Endothelial cell of umbilical vein (primary cell): ENCODE measurements around the gene NAP1L4. TPM values are rescaled to one million over a fixed set of nuclear protein-coding genes. Genes with fewer than 3 reads are reported as not detected.

Source experiments
- BruUV-seq: library from RNA; stranded (reverse); fragments of 400-500 nt; replicated peaks from 2 replicates; lab custom pipeline; 2021; lab: Mats Ljungman, UMichigan
- CTCF ChIA-PET: fragments of 300-600, 350-600 bp; sonication (Branson Sonifier 250); formaldehyde crosslinking; loops from one replicate; lab custom pipeline; 2021; ENCODE audit warnings: antibody characterized with exemption, inconsistent platforms; lab: Charles Lee
- POLR2A ChIA-PET: fragments of 300-600, 350-600 bp; sonication (Branson Sonifier 250); formaldehyde crosslinking; loops from one replicate; lab custom pipeline; 2021; ENCODE audit warnings: antibody characterized with exemption, inconsistent platforms; lab: Charles Lee
- DNase-seq: peaks from one replicate; pipeline ENCODE4 v3.0.0-alpha.2; 2011; ENCODE audit warnings: low read depth, low spot score
- FAIRE-seq: peaks from 2 replicates; lab custom pipeline; 2011; peaks lifted over from hg19 to GRCh38; lab: Jason Lieb, UNC
- H2AFZ ChIP-seq: 2 replicates; pipeline ENCODE4 v1.6.0; 2012; ENCODE audit warnings: low read depth, low read length, control low read depth, inconsistent platforms
- H3K27ac ChIP-seq: 2 replicates; pipeline ENCODE4 v1.5.1; 2011; ENCODE audit warnings: low read depth, mild to moderate bottlenecking, control low read depth, low read length, moderate library complexity; ENCODE audit not compliant: insufficient read depth
- H3K27me3 ChIP-seq, 2 experiments: 2 replicates each; pipeline versions ENCODE4 v1.6.0 to v1.6.1; 2011; ENCODE audit warnings: low read length in 2 of 2, mixed read lengths in 1 of 2; ENCODE audit not compliant: control insufficient read depth in 2 of 2, insufficient read depth in 2 of 2
- H3K36me3 ChIP-seq, 2 experiments: 2 replicates in 1 of 2; 3 replicates in 1 of 2; pipeline ENCODE4 v1.5.1; 2011; ENCODE audit warnings: low read length in 2 of 2, mild to moderate bottlenecking in 1 of 2, moderate library complexity in 1 of 2; ENCODE audit not compliant: control insufficient read depth in 2 of 2, insufficient read depth in 2 of 2; ENCODE audit errors: extremely low read depth in 1 of 2
- H3K4me1 ChIP-seq: 3 replicates; pipeline ENCODE4 v1.5.1; 2011; ENCODE audit warnings: mild to moderate bottlenecking, low read length; ENCODE audit not compliant: control insufficient read depth, insufficient read depth; ENCODE audit errors: extremely low read depth
- H3K4me2 ChIP-seq: 2 replicates; pipeline ENCODE4 v1.6.1; 2011; ENCODE audit warnings: low read length, control low read depth, mixed read lengths; ENCODE audit not compliant: insufficient read depth
- H3K4me3 ChIP-seq, 3 experiments: fragments of 200-600 bp in 1 of 3; sonication (generic), shearing (Covaris generic) in 1 of 3; replicated peaks in 1 of 3; 2 replicates each; pipeline ENCODE4 v1.5.1; 2011 to 2016; ENCODE audit warnings: control low read depth in 3 of 3, low read length in 3 of 3, mild to moderate bottlenecking in 2 of 3, inconsistent platforms in 1 of 3, low read depth in 1 of 3, moderate library complexity in 1 of 3; ENCODE audit not compliant: insufficient read depth in 1 of 3
- H3K79me2 ChIP-seq: 2 replicates; pipeline ENCODE4 v1.6.0; 2012; ENCODE audit warnings: low read length, inconsistent platforms; ENCODE audit not compliant: control insufficient read depth, insufficient read depth
- H3K9ac ChIP-seq: replicated peaks from 2 replicates; pipeline ENCODE3; 2011; ENCODE audit warnings: low read length, control low read depth; ENCODE audit not compliant: insufficient read depth; ENCODE audit errors: extremely low read depth
- H3K9me1 ChIP-seq: replicated peaks from 3 replicates; pipeline ENCODE4 v1.6.0; 2011; ENCODE audit warnings: mild to moderate bottlenecking, low read length; ENCODE audit not compliant: control insufficient read depth, insufficient read depth; ENCODE audit errors: extremely low read depth
- H3K9me3 ChIP-seq: replicated peaks from 2 replicates; pipeline ENCODE4 v1.5.1; 2012; ENCODE audit warnings: low read length, inconsistent platforms; ENCODE audit not compliant: control insufficient read depth, insufficient read depth
- H4K20me1 ChIP-seq: replicated peaks from 2 replicates; pipeline ENCODE3; 2011; ENCODE audit warnings: mild to moderate bottlenecking, low read length; ENCODE audit not compliant: control insufficient read depth, insufficient read depth; ENCODE audit errors: extremely low read depth
- CTCF ChIP-seq, 2 donors: IDR thresholded peaks; 1 replicate in 1 of 2; 2 replicates in 1 of 2; pipeline ENCODE4 v1.5.1; 2011; ENCODE audit warnings: low read length in 2 of 2, mild to moderate bottlenecking in 2 of 2, moderate library complexity in 2 of 2, control low read depth in 1 of 2, inconsistent platforms in 1 of 2, low read depth in 1 of 2; ENCODE audit not compliant: insufficient read depth in 1 of 2; ENCODE audit errors: extremely low read depth in 1 of 2
- EZH2 ChIP-seq: IDR thresholded peaks from 2 replicates; pipeline ENCODE4 v1.6.1; 2012; ENCODE audit warnings: borderline replicate concordance, low read depth, mild to moderate bottlenecking, moderate library complexity, low read length, inconsistent platforms; ENCODE audit not compliant: severe bottlenecking
- FOS ChIP-seq: IDR thresholded peaks from 2 replicates; pipeline ENCODE4 v1.6.1; 2011; ENCODE audit warnings: mild to moderate bottlenecking, low read length, moderate library complexity, borderline replicate concordance; ENCODE audit not compliant: insufficient read depth
- GATA2 ChIP-seq: IDR thresholded peaks from 2 replicates; pipeline ENCODE4 v1.7.0; 2011; ENCODE audit warnings: low read depth, mild to moderate bottlenecking, moderate library complexity, mixed read lengths, low read length; ENCODE audit not compliant: insufficient read length, insufficient read depth
- JUN ChIP-seq: IDR thresholded peaks from 2 replicates; pipeline ENCODE4 v1.6.1; 2011; ENCODE audit warnings: borderline replicate concordance, low read depth; ENCODE audit not compliant: insufficient read length, insufficient read depth
- MAX ChIP-seq: IDR thresholded peaks from 2 replicates; pipeline ENCODE4 v1.6.1; 2011; ENCODE audit not compliant: insufficient read depth, insufficient read length
- MYC ChIP-seq: IDR thresholded peaks from one replicate; pipeline ENCODE4 v1.6.1; 2011; ENCODE audit warnings: mild to moderate bottlenecking, low read depth, low read length
- POLR2A ChIP-seq: IDR thresholded peaks from 2 replicates; pipeline ENCODE4 v1.6.1; 2012; ENCODE audit warnings: low read depth, mild to moderate bottlenecking, control low read depth, low read length
- POLR2AphosphoS5 ChIP-seq: IDR thresholded peaks from 2 replicates; pipeline ENCODE4 v1.6.1; 2012; ENCODE audit warnings: low read depth, mild to moderate bottlenecking, control low read depth, low read length, moderate library complexity; ENCODE audit not compliant: insufficient read depth
- dilution Hi-C: fragments of 300-500 bp; cut with MboI; formaldehyde crosslinking; loops from one replicate; pipeline ENCODE4 v1.15.0; 2019; ENCODE audit warnings: low sequenced_read_pairs; ENCODE audit not compliant: extremely low pct_ligation_motif_present
- intact Hi-C: fragments of 100-400 bp; cut with micrococcal nuclease; formaldehyde crosslinking; loops from one replicate; pipeline ENCODE4 v1.10.0; 2022
- polyA plus RNA-seq, 4 experiments: library from polyadenylated mRNA; depleted of rRNA in 3 of 4; stranded (reverse) in 3 of 4; unstranded in 1 of 4; fragments of >200 nt; gene quantifications; 2 replicates each; pipeline versions ENCODE4 v1.2.1 to v1.2.3, GENCODE V29; 2011 to 2012; ENCODE audit warnings: missing spikeins in 1 of 4
- total RNA-seq: library from RNA; stranded (reverse); gene quantifications from 2 replicates; pipeline ENCODE4 v1.2.3, GENCODE V29; 2021

NAP1L4 gene
- total and polyA plus RNA-seq, 2 donors (not counting 3 experiments of a cell fraction or from before 2014, with no cell fraction given) = 100.0 to 177 TPM

DNA sequence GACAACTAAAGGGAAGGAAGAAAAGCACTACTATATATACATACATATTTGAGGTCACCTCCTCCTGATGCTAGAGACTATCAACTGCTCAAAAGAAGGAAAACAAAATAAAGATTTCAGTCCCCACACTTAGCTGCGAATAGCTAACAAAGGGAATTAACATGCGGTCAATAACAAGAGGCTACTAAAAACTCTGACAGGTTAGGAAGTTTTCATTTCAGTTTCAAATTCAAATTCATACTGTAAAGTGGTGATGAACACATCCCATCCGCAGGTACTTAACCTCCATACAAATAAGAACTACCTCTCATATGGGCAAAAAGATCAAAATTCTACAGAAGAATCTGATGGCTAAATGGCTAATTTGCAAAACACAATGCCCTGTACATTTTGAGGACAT, 2.6 kb downstream of the NAP1L4 start:
- Histone ChIP-seq H2AFZ (no peak overlapping the region), H3K27me3 (no peaks in the 10 kb centered on the region), H3K9me3 (no peaks in the 10 kb centered on the region), H3K27ac (no peak overlapping the region), H3K36me3 (no peaks in the 10 kb centered on the region), H3K4me1 (peaks cover 33% of the 10 kb centered on the region), H3K9ac (peak overlapping the region; percentile 85), H4K20me1 (peaks cover 8% of the 10 kb centered on the region), H3K4me2 (peak overlapping the region; percentile 95), H3K79me2 (peaks cover 73% of the 10 kb centered on the region), H3K4me3 (peak overlapping the region in 2 of 3 experiments; percentile 17 to 95), H3K9me1 (no peaks in the 10 kb centered on the region)
- POLR2A ChIA-PET = interaction anchor here (1.1 kb wide), 1 partner anchor 60 kb away, joined by 3 read pairs; the partner anchor contains the start of gene PHLDA2
- CTCF ChIA-PET = interaction anchor here (1.0 to 2.0 kb wide), 9 partner anchors 11 to 457 kb away, joined by 3 to 9 read pairs (median 3); partner anchors contain the start of gene PHLDA2
- no peak for TF ChIP-seq MYC
- TF ChIP-seq CTCF (IDR thresholded peaks at IDR 0.05; ENCODE audit: extremely low read depth in 1 of 2, insufficient read depth in 1 of 2, low read depth in 1 of 2, low read length in 2 of 2) = no peak
- no peak for TF ChIP-seq MAX
- no peak for TF ChIP-seq POLR2A
- TF ChIP-seq FOS = no peak
- TF ChIP-seq JUN = no peak
- no peak for TF ChIP-seq POLR2AphosphoS5
- no peak for TF ChIP-seq EZH2
- TF ChIP-seq GATA2 = no peak
- intact Hi-C loops (no loop called here), dilution Hi-C loops (no loop called here)
- peak; percentile 22 for DNase-seq
- no TSS peak for BruUV-seq
- FAIRE-seq = no peak
